OCI-LY3 (cell line): ENCODE results near the gene TMEM59.
"Not testable (repeated sequence)": the region's sequence is repeated elsewhere in the genome, so short reads cannot be mapped to it uniquely, and the experiment has no call there.

ENCODE experiments used
- EZH2phosphoT487 ChIP-seq: fragments of 200-600 bp; shearing (Covaris generic); IDR thresholded peaks from 2 replicates; pipeline ENCODE4 v1.6.1; 2018; ENCODE audit warnings: antibody characterized with exemption, mixed run types, low read depth
- TF ChIP-seq, protein P1 (sequence below): fragments of 200-600, 300-600 bp; sonication (generic); IDR thresholded peaks from 2 replicates; pipeline ENCODE4 v1.5.1; 2014; ENCODE audit warnings: antibody characterized with exemption, low read length, low read depth

- TF ChIP-seq, protein P1, sequence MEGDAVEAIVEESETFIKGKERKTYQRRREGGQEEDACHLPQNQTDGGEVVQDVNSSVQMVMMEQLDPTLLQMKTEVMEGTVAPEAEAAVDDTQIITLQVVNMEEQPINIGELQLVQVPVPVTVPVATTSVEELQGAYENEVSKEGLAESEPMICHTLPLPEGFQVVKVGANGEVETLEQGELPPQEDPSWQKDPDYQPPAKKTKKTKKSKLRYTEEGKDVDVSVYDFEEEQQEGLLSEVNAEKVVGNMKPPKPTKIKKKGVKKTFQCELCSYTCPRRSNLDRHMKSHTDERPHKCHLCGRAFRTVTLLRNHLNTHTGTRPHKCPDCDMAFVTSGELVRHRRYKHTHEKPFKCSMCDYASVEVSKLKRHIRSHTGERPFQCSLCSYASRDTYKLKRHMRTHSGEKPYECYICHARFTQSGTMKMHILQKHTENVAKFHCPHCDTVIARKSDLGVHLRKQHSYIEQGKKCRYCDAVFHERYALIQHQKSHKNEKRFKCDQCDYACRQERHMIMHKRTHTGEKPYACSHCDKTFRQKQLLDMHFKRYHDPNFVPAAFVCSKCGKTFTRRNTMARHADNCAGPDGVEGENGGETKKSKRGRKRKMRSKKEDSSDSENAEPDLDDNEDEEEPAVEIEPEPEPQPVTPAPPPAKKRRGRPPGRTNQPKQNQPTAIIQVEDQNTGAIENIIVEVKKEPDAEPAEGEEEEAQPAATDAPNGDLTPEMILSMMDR: not testable (repeated sequence)
- not testable (repeated sequence) for TF ChIP-seq EZH2phosphoT487
These were observed 49.1 kb downstream of the TMEM59 start for GRCh38 chr1:54003750-54004480.
